Stimulated activated CD8-positive, alpha-beta memory T cell treated with anti-CD3 and anti-CD28 coated beads, Interleukin-4, amount 100 ng/mL, for 4 hours (primary cell): ENCODE data around the gene PPIP5K2.
"Not testable (repeated sequence)": the region's sequence is repeated elsewhere in the genome, so short reads cannot be mapped to it uniquely, and the experiment has no call there.

Source experiments
- DNase-seq, 2 donors: peaks; one replicate each; pipeline ENCODE4 v3.0.0-alpha.2; 2020; ENCODE audit warnings: low read depth in 2 of 2, low spot score in 1 of 2

The PPIP5K2 gene

GRCh38 chr5:103205991-103206700, 86.0 kb downstream of the PPIP5K2 start:
- DNase-seq, result no peak

DNA sequence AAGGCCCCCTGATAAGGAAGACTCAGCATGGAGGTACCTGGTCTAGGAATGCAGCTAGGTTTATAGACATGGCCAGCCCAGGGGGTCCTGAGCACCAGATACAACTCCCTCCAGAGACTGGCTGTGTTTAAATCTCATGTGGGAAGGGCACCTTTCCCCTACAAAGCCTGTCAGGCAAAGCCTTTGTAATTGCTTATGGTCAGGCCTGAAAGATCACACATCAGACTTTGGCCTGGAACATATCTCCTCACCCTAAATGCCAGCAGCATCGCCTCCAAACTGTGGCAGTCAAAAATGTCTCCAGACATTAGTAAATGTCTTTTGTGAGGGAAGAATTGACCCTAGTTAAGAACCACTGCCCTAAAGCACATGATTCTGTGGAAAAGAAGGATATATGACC, 86.9 kb downstream of the PPIP5K2 start:
- DNase-seq, result no peak

GRCh38 chr5:103207653-103208052, 87.6 kb downstream of the PPIP5K2 start:
- no peak for DNase-seq

DNA sequence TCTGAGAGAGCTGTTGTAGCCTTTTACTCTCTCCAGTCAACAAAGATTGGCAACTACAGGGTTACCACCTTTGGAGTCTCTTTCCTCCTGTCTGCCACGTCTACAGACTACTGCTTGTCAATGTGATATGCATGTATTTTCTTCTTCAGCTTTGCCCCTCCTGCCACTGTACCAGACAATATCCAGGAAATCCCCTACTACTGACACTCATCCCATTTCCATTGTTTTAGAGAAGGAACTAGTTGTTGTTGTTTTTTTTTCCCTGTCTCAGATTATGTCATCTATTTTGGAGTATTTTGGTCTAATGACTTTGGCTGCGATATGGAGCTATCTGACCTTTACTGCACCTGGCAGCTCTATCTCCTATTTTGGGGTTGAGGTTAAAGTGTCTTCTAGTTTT, 88.4 kb downstream of the PPIP5K2 start:
- DNase-seq, result no peak

DNA sequence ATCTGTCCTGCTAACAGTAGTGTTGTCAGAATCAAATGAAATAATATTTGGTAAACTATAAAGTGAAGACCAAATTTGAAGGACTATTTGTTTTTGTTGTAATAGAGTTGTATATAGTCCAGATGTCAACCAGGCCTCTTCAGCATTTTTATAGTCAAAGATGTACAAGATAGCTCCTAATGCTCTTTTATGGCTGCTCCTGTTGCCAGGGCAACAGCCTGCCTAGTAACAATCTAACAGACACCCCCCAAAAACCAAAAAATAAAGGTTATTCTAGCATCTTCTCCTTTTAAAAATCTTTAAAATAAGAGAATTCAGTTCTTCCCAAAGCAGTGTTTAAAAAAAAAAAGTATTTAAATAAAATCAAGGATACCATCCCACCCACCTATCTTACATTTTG, 89.0 kb downstream of the PPIP5K2 start:
- no peak for DNase-seq

- DNase-seq, result no peak
These were observed 90.9 kb downstream of the PPIP5K2 start for GRCh38 chr5:103210952-103211351.

- no peak for DNase-seq
These were observed 91.8 kb downstream of the PPIP5K2 start for GRCh38 chr5:103211576-103212561.

- DNase-seq, result no peak
These were observed 96.0 kb downstream of the PPIP5K2 start for GRCh38 chr5:103216137-103216536.

- DNase-seq, result no peak
These were observed 96.6 kb downstream of the PPIP5K2 start for GRCh38 chr5:103216697-103217096.

- no peak for DNase-seq
These were observed 97.0 kb downstream of the PPIP5K2 start for GRCh38 chr5:103217101-103217500.

GRCh38 chr5:103218164-103218563, 98.1 kb downstream of the PPIP5K2 start:
- no peak for DNase-seq

- DNase-seq, result not testable (repeated sequence)
These were observed 99.0 kb downstream of the PPIP5K2 start for GRCh38 chr5:103219074-103219473.

DNA sequence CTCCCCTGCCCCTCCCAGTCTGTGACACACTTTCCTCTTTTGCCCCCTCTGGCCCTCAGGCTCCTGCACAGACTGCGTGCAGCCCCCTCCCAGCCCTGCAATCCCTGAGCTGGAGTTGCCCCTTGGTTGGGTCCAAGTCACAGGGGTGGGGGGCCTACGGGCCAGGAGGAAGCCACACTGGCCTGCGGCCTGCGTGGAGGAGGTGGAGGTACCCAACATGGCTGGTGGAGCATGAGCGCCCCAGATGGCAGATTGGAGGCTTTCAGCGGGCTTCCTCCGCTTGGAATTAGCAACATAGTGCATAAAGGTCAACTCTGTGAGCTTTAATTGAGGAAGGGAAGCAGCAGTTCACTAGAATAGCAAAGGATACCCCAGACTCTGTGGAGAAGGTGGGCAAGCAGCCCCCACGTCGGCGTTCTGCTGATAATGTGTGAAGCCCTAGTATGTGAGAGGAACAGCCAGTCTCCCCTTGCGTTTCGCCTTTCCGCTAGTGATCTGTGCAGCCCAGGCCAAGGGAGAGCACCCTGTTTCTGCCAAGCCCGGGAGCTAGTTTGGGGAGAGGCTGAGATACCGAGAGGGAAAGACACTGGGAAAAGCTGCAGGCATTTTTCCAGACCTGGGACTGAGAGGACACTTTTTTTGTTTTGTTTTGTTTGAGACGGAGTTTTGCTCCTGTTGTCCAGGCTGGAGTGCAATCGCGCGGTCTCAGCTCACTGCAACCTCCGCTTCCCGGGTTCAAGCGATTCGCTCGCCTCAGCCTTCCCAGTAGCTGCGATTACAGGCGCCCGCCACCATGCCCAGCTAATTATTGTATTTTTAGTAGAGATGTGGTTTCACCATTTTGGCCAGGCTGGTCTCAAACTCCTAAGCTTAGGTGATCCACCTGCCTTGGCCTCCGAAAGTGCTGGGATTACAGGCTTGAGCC, 103.2 kb downstream of the PPIP5K2 start:
- no peak for DNase-seq

GRCh38 chr5:103224118-103224893, 104.2 kb downstream of the PPIP5K2 start:
- no peak for DNase-seq

- DNase-seq, result no peak
These were observed 104.8 kb downstream of the PPIP5K2 start for GRCh38 chr5:103224894-103225246.

GRCh38 chr5:103228061-103228460, 108.0 kb downstream of the PPIP5K2 start:
- no peak for DNase-seq

DNA sequence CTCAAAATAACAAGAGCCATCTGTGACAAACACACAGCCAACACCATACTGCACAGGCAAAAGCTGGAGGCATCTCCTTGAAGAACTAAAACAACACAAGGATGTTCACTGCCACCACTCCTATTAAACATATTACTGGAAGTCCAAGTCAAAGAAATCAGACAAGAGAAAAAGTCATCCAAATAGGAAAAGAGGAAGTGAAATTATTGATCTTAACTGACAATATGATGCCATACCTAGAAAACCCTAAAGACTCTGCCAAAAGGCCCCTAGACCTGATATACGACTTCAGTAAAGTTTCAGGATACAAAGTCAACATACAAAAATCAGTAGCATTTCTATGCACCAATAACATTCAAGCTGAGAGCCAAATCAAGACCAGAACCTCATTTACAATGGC, 108.5 kb downstream of the PPIP5K2 start:
- no peak for DNase-seq

- DNase-seq, result no peak
These were observed 112.4 kb downstream of the PPIP5K2 start for GRCh38 chr5:103232393-103232999.

GRCh38 chr5:103234239-103234975, 114.3 kb downstream of the PPIP5K2 start:
- DNase-seq, result no peak
